ENCODE data around the gene ZC2HC1C. TPM values are rescaled to one million over a fixed set of nuclear protein-coding genes. Genes with fewer than 3 reads are reported as not detected.

ZC2HC1C gene, protein sequence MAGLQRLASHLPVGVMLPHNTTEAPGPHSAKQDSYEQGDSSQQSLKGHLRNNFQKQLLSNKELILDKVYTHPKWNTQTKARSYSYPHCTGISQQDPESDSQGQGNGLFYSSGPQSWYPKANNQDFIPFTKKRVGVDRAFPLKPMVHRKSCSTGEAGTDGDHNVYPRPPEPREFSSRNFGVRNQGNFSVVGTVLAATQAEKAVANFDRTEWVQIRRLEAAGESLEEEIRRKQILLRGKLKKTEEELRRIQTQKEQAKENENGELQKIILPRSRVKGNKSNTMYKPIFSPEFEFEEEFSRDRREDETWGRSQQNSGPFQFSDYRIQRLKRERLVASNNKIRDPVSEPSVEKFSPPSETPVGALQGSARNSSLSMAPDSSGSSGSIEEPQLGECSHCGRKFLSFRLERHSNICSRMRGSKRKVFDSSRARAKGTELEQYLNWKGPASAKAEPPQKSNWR
- 10 to 100 TPM in 1 of 4 donors, 1 to 10 TPM in 3; 5.3 to 13.1 (median 7.3) TPM for total RNA-seq

DNA sequence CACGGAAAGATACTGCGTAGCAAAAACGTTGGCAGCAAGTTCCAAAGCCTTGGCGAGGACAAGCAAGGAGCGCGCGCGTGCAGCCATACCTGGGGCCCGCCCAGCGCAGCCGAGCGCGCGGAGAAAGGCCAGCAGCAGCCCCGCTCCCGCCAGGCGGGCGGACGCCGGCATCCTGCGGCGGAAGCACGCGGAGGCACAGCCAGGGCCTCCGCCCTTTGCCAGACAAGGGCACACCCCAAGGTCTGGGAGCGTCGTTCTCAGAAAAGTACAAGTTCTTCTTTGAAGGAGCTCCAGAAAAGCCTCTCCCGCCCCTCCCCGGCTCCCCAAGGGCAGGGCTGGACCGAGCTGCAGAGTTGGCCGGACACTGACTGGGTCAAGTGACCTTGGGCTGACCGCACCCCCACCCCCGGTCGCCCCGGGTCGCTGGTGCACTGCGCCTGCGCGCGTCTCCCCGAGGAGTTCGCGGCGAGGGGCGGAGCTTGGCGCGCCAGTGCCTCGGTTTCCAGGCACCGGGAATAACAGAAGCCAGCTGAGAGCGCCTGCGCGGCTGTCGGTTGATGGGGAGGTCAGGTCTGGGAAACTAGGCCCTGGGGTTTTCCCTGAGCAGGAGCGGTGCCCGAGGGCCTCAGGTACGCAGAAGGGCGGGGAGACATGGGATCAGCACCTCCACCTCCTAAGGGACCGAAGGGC, at the start of gene ZC2HC1C:
Gene ZC2HC1C (plus strand): TSS at position 521 of the 690 bp plus-strand sequence. CDS start 933 bp downstream, outside the sequence.
- ATAC-seq: peak; percentile 79 to 85
- Histone ChIP-seq H3K4me1 (peaks cover 44 to 57% of the 10 kb centered on the region in 2 donors), H3K4me3 (peak within 1 kb of the TSS; percentile 46 to 64 (median 60)), H3K9me3 (no peaks in the 10 kb centered on the region), H3K36me3 (no peaks in the 10 kb centered on the region), H3K27ac (peak within 1 kb of the TSS; percentile 90 to 95 (median 93)), H3K27me3 (no peaks in the 10 kb centered on the region)
- in situ Hi-C loops (cut with MboI; ENCODE audit: low sequenced_read_pairs in 4 of 4) (no loop called here), intact Hi-C loops (cut with DNase I; ENCODE audit: low total_unique reads) (loop anchor here (2.0 to 5.0 kb wide), 2 partner anchors 66 to 127 kb away; partner anchors contain the start of gene EIF2B2)
- TF ChIP-seq POLR2A (IDR thresholded peaks at IDR 0.05): peak; percentile 85 to 87
- TF ChIP-seq, protein P1, sequence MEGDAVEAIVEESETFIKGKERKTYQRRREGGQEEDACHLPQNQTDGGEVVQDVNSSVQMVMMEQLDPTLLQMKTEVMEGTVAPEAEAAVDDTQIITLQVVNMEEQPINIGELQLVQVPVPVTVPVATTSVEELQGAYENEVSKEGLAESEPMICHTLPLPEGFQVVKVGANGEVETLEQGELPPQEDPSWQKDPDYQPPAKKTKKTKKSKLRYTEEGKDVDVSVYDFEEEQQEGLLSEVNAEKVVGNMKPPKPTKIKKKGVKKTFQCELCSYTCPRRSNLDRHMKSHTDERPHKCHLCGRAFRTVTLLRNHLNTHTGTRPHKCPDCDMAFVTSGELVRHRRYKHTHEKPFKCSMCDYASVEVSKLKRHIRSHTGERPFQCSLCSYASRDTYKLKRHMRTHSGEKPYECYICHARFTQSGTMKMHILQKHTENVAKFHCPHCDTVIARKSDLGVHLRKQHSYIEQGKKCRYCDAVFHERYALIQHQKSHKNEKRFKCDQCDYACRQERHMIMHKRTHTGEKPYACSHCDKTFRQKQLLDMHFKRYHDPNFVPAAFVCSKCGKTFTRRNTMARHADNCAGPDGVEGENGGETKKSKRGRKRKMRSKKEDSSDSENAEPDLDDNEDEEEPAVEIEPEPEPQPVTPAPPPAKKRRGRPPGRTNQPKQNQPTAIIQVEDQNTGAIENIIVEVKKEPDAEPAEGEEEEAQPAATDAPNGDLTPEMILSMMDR (IDR thresholded peaks at IDR 0.05 in 4 of 5, conservative IDR thresholded peaks at IDR 0.05 in 1 of 5): no peak
- DNase-seq: peak; percentile 96 to 99

DNA sequence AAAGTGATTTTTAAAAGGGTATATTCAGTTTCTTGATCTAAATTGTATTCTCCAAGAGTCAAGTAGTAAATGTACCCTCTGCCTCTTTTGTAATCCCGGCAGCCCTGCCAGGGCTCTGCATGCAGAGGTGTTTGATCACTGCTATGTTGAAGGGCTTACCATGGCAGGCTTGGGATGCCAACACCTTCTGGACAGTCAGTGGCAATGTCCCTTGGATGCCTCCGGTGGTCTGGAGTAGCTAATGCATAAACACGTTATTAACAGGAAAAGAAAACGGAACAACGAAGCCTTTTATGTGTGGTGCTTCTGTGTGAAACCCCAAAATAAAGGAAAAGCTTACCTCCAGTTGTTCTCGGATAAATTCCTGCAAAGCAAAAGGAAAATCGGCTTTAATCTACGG, 46.8 kb upstream of the ZC2HC1C start:
- TF ChIP-seq POLR2A (IDR thresholded peaks at IDR 0.05): no peak
- TF ChIP-seq, protein P1 (IDR thresholded peaks at IDR 0.05 in 4 of 5, conservative IDR thresholded peaks at IDR 0.05 in 1 of 5): peak in 3 of 5 experiments; percentile 17 to 44 (median 17)
- H3K4me1 ChIP-seq: peaks cover 0 to 11% of the 10 kb centered on the region in 2 donors
- intact Hi-C loops (cut with DNase I; ENCODE audit: low total_unique reads): no loop called here
- H3K4me3 ChIP-seq: no peak overlapping the region
- ATAC-seq: peak; percentile 74 to 90
- peaks cover 0 to 37% of the 10 kb centered on the region in 2 donors for H3K36me3 ChIP-seq
- peak overlapping the region in 1 of 4 donors; percentile 7 for H3K27ac ChIP-seq
- in situ Hi-C loops (cut with MboI; ENCODE audit: low sequenced_read_pairs in 4 of 4): no loop called here
- DNase-seq: peak in 1 of 2 donors; percentile 68
- no peaks in the 10 kb centered on the region for H3K27me3 ChIP-seq
- H3K9me3 ChIP-seq: no peaks in the 10 kb centered on the region

DNA sequence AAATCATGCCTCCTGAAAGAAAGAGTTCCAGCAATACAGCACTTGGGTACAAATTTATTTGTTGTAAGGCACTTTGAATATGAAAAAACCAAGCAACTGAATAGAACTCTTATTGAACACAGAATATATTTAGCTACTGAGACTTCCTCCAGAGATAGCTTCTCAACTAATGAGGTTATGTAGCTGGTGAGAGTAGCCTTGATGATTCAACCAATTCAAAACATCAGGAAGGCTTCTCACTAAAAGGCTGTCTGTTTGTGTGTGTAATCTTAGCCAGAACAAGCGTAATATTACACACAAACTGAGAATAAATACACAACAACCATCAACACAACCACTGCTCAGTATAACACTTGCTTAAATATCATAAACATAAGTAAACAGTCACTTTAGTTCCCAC, 46.3 kb upstream of the ZC2HC1C start:
- intact Hi-C loops (cut with DNase I; ENCODE audit: low total_unique reads): no loop called here
- peaks cover 0 to 33% of the 10 kb centered on the region in 2 donors for H3K36me3 ChIP-seq

DNA sequence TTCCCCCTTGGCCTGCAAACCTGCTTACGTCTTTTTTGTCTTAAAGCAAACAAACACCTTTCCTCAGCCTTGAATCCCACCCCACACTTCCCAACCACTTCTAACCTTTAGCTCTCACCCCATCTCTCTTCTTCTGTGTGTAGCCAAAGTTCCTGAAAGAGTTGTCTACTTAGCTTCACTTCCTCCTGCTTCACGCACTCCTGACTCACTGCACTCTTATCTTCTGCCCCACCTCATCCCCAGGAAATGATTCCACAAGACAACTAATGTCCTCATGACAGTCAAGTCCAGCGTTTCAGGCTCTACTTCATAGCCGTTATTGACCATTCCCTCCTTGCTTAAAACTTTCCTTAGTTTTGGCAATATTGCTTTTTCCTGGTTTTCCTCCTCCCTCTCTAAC, 44.4 kb upstream of the ZC2HC1C start:
- Histone ChIP-seq H3K27ac (no peak overlapping the region), H3K4me3 (no peak overlapping the region), H3K4me1 (peaks cover 0 to 11% of the 10 kb centered on the region in 2 donors), H3K27me3 (no peaks in the 10 kb centered on the region), H3K9me3 (no peaks in the 10 kb centered on the region), H3K36me3 (peaks cover 0 to 41% of the 10 kb centered on the region in 2 donors)
- in situ Hi-C loops (cut with MboI; ENCODE audit: low sequenced_read_pairs in 4 of 4): no loop called here
- ATAC-seq (no peak), DNase-seq (no peak)
- intact Hi-C loops (cut with DNase I; ENCODE audit: low total_unique reads): no loop called here
- TF ChIP-seq, protein P1 (IDR thresholded peaks at IDR 0.05 in 4 of 5, conservative IDR thresholded peaks at IDR 0.05 in 1 of 5): no peak

More for the DNA sequence above, 46.3 kb upstream of the ZC2HC1C start:
- Histone ChIP-seq H3K27me3 (no peaks in the 10 kb centered on the region), H3K27ac (peak overlapping the region in 1 of 4 donors; percentile 7), H3K9me3 (no peaks in the 10 kb centered on the region), H3K4me3 (no peak overlapping the region), H3K4me1 (peaks cover 0 to 11% of the 10 kb centered on the region in 2 donors)
- TF ChIP-seq POLR2A (IDR thresholded peaks at IDR 0.05): no peak
- TF ChIP-seq, protein P1 (IDR thresholded peaks at IDR 0.05 in 4 of 5, conservative IDR thresholded peaks at IDR 0.05 in 1 of 5): no peak
- in situ Hi-C loops (cut with MboI; ENCODE audit: low sequenced_read_pairs in 4 of 4): no loop called here
- no peak for DNase-seq
- ATAC-seq: no peak
